K562 (cell line): ENCODE results near the gene ZC3H6. TPM values are rescaled to one million over a fixed set of nuclear protein-coding genes. Genes with fewer than 3 reads are reported as not detected.
A peak's percentile ranks its signal among the peaks of the same experiment; 100 is the strongest.

Experiments
- BCOR ChIP-seq: fragments of 450-650 bp; IDR thresholded peaks from 2 replicates; pipeline ENCODE4 v1.6.1; 2016
- CHD2 ChIP-seq: IDR thresholded peaks from 2 replicates; pipeline ENCODE4 v1.6.1; 2011; ENCODE audit warnings: low read depth, low read length
- GABPA ChIP-seq: fragments of 200-800 bp; sonication (Bioruptor generic); conservative IDR thresholded peaks from 2 replicates; pipeline ENCODE4 v1.6.1; 2016; ENCODE audit warnings: low read depth, missing genetic modification characterization, missing compliant biosample characterization
- GABPB2 ChIP-seq: fragments of 250-450 bp; sonication (Bioruptor Pico); conservative IDR thresholded peaks from 2 replicates; pipeline ENCODE4 v1.5.1; 2021; ENCODE audit warnings: mild to moderate bottlenecking
- HCFC1 ChIP-seq: IDR thresholded peaks from 2 replicates; pipeline ENCODE4 v1.6.1; 2012; ENCODE audit warnings: low read depth, low read length, improper control_type of control experiment
- HIVEP1 ChIP-seq: fragments of 250-450 bp; sonication (Bioruptor Pico); IDR thresholded peaks from 2 replicates; pipeline ENCODE4 v1.4.0; 2020; ENCODE audit warnings: mild to moderate bottlenecking
- HNRNPH1 ChIP-seq: fragments of 200-400 bp; formaldehyde crosslinking; optimal IDR thresholded peaks from 2 replicates; pipeline ENCODE3; 2017; ENCODE audit warnings: low read depth, mild to moderate bottlenecking, low read length, moderate library complexity
- MTF1 ChIP-seq: fragments of 250-450 bp; sonication (Bioruptor Pico); IDR thresholded peaks from 2 replicates; pipeline ENCODE4 v1.9.0; 2021; ENCODE audit warnings: moderate library complexity, mild to moderate bottlenecking, inconsistent platforms, borderline replicate concordance
- MXI1 ChIP-seq: IDR thresholded peaks from 2 replicates; pipeline ENCODE4 v1.6.1; 2011; ENCODE audit warnings: low read depth, mild to moderate bottlenecking, improper control_type of control experiment, low read length
- SMAD1 ChIP-seq: fragments of 150-350 bp; IDR thresholded peaks from 2 replicates; pipeline ENCODE4 v1.6.1; 2014; ENCODE audit warnings: low read length, low read depth; ENCODE audit not compliant: partially characterized antibody
- ZNF263 ChIP-seq: sonication (generic); formaldehyde crosslinking; IDR thresholded peaks from 2 replicates; pipeline ENCODE4 v1.8.0; 2022; ENCODE audit warnings: mild to moderate bottlenecking, missing genetic modification reagents, borderline replicate concordance
- ZNF444 ChIP-seq: fragments of 250-450 bp; sonication (Bioruptor Pico); IDR thresholded peaks from 2 replicates; pipeline ENCODE4 v1.4.0; 2020; ENCODE audit warnings: mild to moderate bottlenecking, moderate library complexity
- ZNF57 ChIP-seq: fragments of 450-650 bp; formaldehyde crosslinking; IDR thresholded peaks from 2 replicates; pipeline ENCODE4 v1.4.0; 2020; ENCODE audit warnings: mild to moderate bottlenecking, moderate library complexity
- polyA plus RNA-seq, 8 experiments: library from polyadenylated mRNA; depleted of rRNA in 4 of 8; stranded (reverse) in 5 of 8; unstranded in 3 of 8; fragments of >200 nt; fragmentation: Nextera tagmentation in 2 of 8; fragmentation: Illumina TruSeq in 1 of 8; extraction: Ambion mirVana in 2 of 8; extraction: Trizol in 1 of 8; gene quantifications; 2 replicates each; pipeline versions ENCODE4 v1.2.1 to v1.2.3, GENCODE V29; 2011 to 2014; ENCODE audit warnings: inconsistent platforms in 1 of 8, missing spikeins in 1 of 8
- total RNA-seq, 7 experiments: library from RNA; depleted of rRNA in 6 of 7; stranded (reverse); fragments of >200 nt in 6 of 7; fragmentation: Illumina TruSeq in 2 of 7; extraction: Trizol in 2 of 7; gene quantifications; 2 replicates each; pipeline versions ENCODE4 v1.2.1 to v1.2.3, GENCODE V29; 2011 to 2021; ENCODE audit warnings: low replicate concordance in 1 of 7
- TF ChIP-seq, protein P1 (sequence below): sonication (generic); formaldehyde crosslinking; IDR thresholded peaks from 2 replicates; pipeline ENCODE4 v1.9.0; 2022; ENCODE audit warnings: mild to moderate bottlenecking, missing genetic modification reagents
- TF ChIP-seq, protein P2 (sequence below): conservative IDR thresholded peaks from 2 replicates; pipeline ENCODE4 v1.6.1; 2011; ENCODE audit warnings: low read depth, mild to moderate bottlenecking, low read length; ENCODE audit not compliant: control insufficient read depth
- TF ChIP-seq, protein P3 (sequence below): fragments of 450-650 bp; conservative IDR thresholded peaks from 2 replicates; pipeline ENCODE4 v1.6.1; 2016; ENCODE audit warnings: missing genetic modification characterization, low read depth, mild to moderate bottlenecking, control low read depth, missing compliant biosample characterization
- TF ChIP-seq, protein P4 (sequence below): fragments of 250-450 bp; sonication (Bioruptor Pico); IDR thresholded peaks from 2 replicates; pipeline ENCODE4 v1.8.0; 2021; ENCODE audit warnings: moderate library complexity, mild to moderate bottlenecking, inconsistent platforms
- TF ChIP-seq, protein P5 (sequence below): fragments of 450-650 bp; formaldehyde crosslinking; IDR thresholded peaks from 2 replicates; pipeline ENCODE4 v1.4.0; 2020; ENCODE audit warnings: mild to moderate bottlenecking, moderate library complexity
- TF ChIP-seq, protein P6 (sequence below), 2 experiments: IDR thresholded peaks; 2 replicates each; pipeline ENCODE4 v1.6.1; 2011; ENCODE audit warnings: borderline replicate concordance in 1 of 2, control low read depth in 1 of 2, low read depth in 1 of 2, low read length in 1 of 2, mild to moderate bottlenecking in 1 of 2, mixed read lengths in 1 of 2, moderate library complexity in 1 of 2; ENCODE audit not compliant: insufficient read depth in 1 of 2, insufficient read length in 1 of 2, poor library complexity in 1 of 2, severe bottlenecking in 1 of 2; ENCODE audit errors: extremely low read depth in 1 of 2

ZC3H6 gene
- total and polyA plus RNA-seq, 9 of the 15 experiments (the other 6 are each of a cell fraction or from before 2014, with no cell fraction given) = 0.45 to 1.9 (median 1.5) TPM

DNA sequence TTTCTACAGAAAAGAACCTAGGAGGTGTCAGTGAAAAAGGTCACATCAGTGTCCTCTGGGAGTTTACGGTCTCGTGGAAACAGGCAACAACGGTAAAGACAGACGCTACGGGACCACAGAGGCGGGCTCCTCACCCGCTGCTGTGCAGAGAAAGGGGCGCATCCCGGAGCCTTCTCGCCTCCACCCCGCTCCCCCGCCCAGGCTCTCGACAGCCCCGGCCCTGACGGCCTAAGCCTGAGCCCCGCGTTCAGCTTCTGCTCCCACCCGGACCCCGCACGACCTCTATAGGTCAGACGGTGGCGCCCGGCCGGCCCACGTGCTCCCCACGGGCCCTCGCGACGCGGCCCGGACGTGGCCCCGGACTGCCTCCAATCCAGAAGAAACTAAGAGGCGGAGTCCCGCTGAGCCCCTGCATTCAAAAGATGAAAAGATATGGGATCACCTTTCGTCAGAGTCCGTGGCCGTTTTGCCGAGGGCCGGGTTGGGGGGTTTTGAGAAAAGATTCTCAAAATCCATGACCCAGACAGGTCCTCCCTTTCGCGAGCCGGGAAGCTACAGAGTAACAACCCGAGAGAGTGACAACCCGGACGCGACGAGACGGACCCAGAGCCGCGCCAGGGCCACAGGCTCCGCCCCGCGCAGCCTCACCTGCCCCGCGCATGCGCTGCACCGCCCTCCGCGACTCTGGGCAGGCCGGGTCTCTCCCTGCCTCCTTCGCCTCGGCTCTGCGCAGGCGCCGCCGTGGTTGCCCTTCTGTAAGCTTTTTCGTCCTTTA, 20.7 kb upstream of the ZC3H6 start, which contains the start of gene ZC3H8 (continued):
- TF ChIP-seq, protein P1, sequence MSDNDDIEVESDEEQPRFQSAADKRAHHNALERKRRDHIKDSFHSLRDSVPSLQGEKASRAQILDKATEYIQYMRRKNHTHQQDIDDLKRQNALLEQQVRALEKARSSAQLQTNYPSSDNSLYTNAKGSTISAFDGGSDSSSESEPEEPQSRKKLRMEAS = peak; percentile 96
- TF ChIP-seq, protein P2, sequence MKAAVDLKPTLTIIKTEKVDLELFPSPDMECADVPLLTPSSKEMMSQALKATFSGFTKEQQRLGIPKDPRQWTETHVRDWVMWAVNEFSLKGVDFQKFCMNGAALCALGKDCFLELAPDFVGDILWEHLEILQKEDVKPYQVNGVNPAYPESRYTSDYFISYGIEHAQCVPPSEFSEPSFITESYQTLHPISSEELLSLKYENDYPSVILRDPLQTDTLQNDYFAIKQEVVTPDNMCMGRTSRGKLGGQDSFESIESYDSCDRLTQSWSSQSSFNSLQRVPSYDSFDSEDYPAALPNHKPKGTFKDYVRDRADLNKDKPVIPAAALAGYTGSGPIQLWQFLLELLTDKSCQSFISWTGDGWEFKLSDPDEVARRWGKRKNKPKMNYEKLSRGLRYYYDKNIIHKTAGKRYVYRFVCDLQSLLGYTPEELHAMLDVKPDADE = no peak; the same call in 1 of the 2 replicates
- TF ChIP-seq GABPA (tag) = peak; percentile 46
- TF ChIP-seq BCOR = no peak
- TF ChIP-seq ZNF444 = no peak
- TF ChIP-seq SMAD1 = no peak
- TF ChIP-seq, protein P3, sequence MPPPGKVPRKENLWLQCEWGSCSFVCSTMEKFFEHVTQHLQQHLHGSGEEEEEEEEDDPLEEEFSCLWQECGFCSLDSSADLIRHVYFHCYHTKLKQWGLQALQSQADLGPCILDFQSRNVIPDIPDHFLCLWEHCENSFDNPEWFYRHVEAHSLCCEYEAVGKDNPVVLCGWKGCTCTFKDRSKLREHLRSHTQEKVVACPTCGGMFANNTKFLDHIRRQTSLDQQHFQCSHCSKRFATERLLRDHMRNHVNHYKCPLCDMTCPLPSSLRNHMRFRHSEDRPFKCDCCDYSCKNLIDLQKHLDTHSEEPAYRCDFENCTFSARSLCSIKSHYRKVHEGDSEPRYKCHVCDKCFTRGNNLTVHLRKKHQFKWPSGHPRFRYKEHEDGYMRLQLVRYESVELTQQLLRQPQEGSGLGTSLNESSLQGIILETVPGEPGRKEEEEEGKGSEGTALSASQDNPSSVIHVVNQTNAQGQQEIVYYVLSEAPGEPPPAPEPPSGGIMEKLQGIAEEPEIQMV (tag) = no peak
- TF ChIP-seq, protein P4, sequence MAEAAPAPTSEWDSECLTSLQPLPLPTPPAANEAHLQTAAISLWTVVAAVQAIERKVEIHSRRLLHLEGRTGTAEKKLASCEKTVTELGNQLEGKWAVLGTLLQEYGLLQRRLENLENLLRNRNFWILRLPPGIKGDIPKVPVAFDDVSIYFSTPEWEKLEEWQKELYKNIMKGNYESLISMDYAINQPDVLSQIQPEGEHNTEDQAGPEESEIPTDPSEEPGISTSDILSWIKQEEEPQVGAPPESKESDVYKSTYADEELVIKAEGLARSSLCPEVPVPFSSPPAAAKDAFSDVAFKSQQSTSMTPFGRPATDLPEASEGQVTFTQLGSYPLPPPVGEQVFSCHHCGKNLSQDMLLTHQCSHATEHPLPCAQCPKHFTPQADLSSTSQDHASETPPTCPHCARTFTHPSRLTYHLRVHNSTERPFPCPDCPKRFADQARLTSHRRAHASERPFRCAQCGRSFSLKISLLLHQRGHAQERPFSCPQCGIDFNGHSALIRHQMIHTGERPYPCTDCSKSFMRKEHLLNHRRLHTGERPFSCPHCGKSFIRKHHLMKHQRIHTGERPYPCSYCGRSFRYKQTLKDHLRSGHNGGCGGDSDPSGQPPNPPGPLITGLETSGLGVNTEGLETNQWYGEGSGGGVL (CRISPR knock-in tag) = no peak
- 0 out of 2 replicates have a peak, but pooled peaks have one; percentile 49 for TF ChIP-seq HCFC1
- no peak for TF ChIP-seq GABPB2 (CRISPR knock-in tag)
- TF ChIP-seq, protein P5, sequence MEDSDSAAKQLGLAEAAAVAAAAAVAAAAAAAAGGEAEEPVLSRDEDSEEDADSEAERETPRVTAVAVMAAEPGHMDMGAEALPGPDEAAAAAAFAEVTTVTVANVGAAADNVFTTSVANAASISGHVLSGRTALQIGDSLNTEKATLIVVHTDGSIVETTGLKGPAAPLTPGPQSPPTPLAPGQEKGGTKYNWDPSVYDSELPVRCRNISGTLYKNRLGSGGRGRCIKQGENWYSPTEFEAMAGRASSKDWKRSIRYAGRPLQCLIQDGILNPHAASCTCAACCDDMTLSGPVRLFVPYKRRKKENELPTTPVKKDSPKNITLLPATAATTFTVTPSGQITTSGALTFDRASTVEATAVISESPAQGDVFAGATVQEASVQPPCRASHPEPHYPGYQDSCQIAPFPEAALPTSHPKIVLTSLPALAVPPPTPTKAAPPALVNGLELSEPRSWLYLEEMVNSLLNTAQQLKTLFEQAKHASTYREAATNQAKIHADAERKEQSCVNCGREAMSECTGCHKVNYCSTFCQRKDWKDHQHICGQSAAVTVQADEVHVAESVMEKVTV (CRISPR knock-in tag) = peak; percentile 11; the same call in 1 of the 2 replicates
- TF ChIP-seq, protein P6, sequence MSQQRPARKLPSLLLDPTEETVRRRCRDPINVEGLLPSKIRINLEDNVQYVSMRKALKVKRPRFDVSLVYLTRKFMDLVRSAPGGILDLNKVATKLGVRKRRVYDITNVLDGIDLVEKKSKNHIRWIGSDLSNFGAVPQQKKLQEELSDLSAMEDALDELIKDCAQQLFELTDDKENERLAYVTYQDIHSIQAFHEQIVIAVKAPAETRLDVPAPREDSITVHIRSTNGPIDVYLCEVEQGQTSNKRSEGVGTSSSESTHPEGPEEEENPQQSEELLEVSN (IDR thresholded peaks at IDR 0.05; ENCODE audit: borderline replicate concordance in 1 of 2, extremely low read depth in 1 of 2, insufficient read depth in 1 of 2, insufficient read length in 1 of 2, low read depth in 1 of 2, low read length in 1 of 2, poor library complexity in 1 of 2, severe bottlenecking in 1 of 2) = peak; percentile 92 to 96
- peak; percentile 40; the same call in 1 of the 2 replicates for TF ChIP-seq MXI1
- no peak for TF ChIP-seq HIVEP1 (CRISPR knock-in tag)
- TF ChIP-seq HNRNPH1 = no peak
- 0 out of 2 replicates have a peak, but pooled peaks have one; percentile 41 for TF ChIP-seq ZNF57 (CRISPR knock-in tag)
- TF ChIP-seq ZNF263 (CRISPR knock-in tag) = peak; percentile 73
- no peak for TF ChIP-seq MTF1
- TF ChIP-seq CHD2 = no peak
